H9 (cell line): ENCODE data around the gene MRPL14. TPM values are rescaled to one million over a fixed set of nuclear protein-coding genes. Genes with fewer than 3 reads are reported as not detected.

Experiments used
- DNase-seq: peaks from one replicate; pipeline ENCODE4 v3.0.0-alpha.2; 2017
- H2AFZ ChIP-seq: one replicate; pipeline ENCODE4 v1.6.1; 2013; ENCODE audit warnings: mild to moderate bottlenecking, low read length, control low read depth, moderate library complexity
- H2AK5ac ChIP-seq: 2 replicates; pipeline ENCODE4 v1.6.1; 2013; ENCODE audit warnings: low read length, control low read depth, mixed read lengths; ENCODE audit not compliant: insufficient read length
- H2BK120ac ChIP-seq: one replicate; pipeline ENCODE4 v1.6.1; 2013; ENCODE audit warnings: low read depth, mild to moderate bottlenecking, low read length, control low read depth, inconsistent platforms; ENCODE audit not compliant: poor library complexity, severe bottlenecking
- H2BK12ac ChIP-seq: 2 replicates; pipeline ENCODE4 v1.6.1; 2013; ENCODE audit warnings: low read length, control low read depth, mixed read lengths, low read depth; ENCODE audit not compliant: insufficient read length
- H2BK15ac ChIP-seq: 2 replicates; pipeline ENCODE4 v1.6.1; 2013; ENCODE audit warnings: low read depth, low read length, control low read depth
- H2BK20ac ChIP-seq: one replicate; pipeline ENCODE4 v1.6.1; 2013; ENCODE audit warnings: low read depth, mild to moderate bottlenecking, low read length, control low read depth, inconsistent platforms; ENCODE audit not compliant: poor library complexity, severe bottlenecking
- H2BK5ac ChIP-seq: 2 replicates; pipeline ENCODE4 v1.6.1; 2013; ENCODE audit warnings: low read length, control low read depth, mixed read lengths; ENCODE audit not compliant: insufficient read length
- H3K14ac ChIP-seq: 2 replicates; pipeline ENCODE4 v1.6.1; 2013; ENCODE audit warnings: low read length, control low read depth; ENCODE audit not compliant: insufficient read depth
- H3K18ac ChIP-seq: 2 replicates; pipeline ENCODE4 v1.6.1; 2013; ENCODE audit warnings: low read depth, mild to moderate bottlenecking, mixed read lengths, low read length, control low read depth; ENCODE audit not compliant: insufficient read length
- H3K23ac ChIP-seq: 2 replicates; pipeline ENCODE4 v1.6.1; 2013; ENCODE audit warnings: low read length, control low read depth, mixed read lengths, low read depth; ENCODE audit not compliant: insufficient read length
- H3K23me2 ChIP-seq: 2 replicates; pipeline ENCODE4 v1.6.1; 2013; ENCODE audit warnings: low read depth, mild to moderate bottlenecking, mixed read lengths, low read length, control low read depth; ENCODE audit not compliant: insufficient read length, poor library complexity, severe bottlenecking
- H3K27ac ChIP-seq: 2 replicates; pipeline ENCODE4 v1.5.1; 2013; ENCODE audit warnings: low read length, control low read depth, mixed read lengths, low read depth; ENCODE audit not compliant: insufficient read length
- H3K27me3 ChIP-seq: 2 replicates; pipeline ENCODE4 v1.6.1; 2013; ENCODE audit warnings: low read length, control low read depth, inconsistent platforms; ENCODE audit not compliant: insufficient read depth
- H3K4ac ChIP-seq: 2 replicates; pipeline ENCODE4 v1.6.1; 2013; ENCODE audit warnings: low read depth, mild to moderate bottlenecking, control low read depth, inconsistent platforms, low read length, moderate library complexity
- H3K4me1 ChIP-seq: 2 replicates; pipeline ENCODE4 v1.6.1; 2013; ENCODE audit warnings: low read length, control low read depth, inconsistent platforms; ENCODE audit not compliant: insufficient read depth
- H3K4me2 ChIP-seq: 2 replicates; pipeline ENCODE4 v1.6.1; 2013; ENCODE audit warnings: low read length, control low read depth, mixed read lengths; ENCODE audit not compliant: insufficient read length, insufficient read depth
- H3K56ac ChIP-seq: 2 replicates; pipeline ENCODE4 v1.6.1; 2013; ENCODE audit warnings: low read depth, mild to moderate bottlenecking, mixed read lengths, low read length, control low read depth; ENCODE audit not compliant: insufficient read length
- H3K79me1 ChIP-seq: 2 replicates; pipeline ENCODE4 v1.6.1; 2013; ENCODE audit warnings: low read depth, mild to moderate bottlenecking, moderate library complexity, low read length, control low read depth, inconsistent platforms; ENCODE audit not compliant: insufficient read depth, poor library complexity, severe bottlenecking
- H3K79me2 ChIP-seq: 2 replicates; pipeline ENCODE4 v1.6.1; 2013; ENCODE audit warnings: low read length, control low read depth, inconsistent platforms; ENCODE audit not compliant: insufficient read depth
- H3K9ac ChIP-seq: 2 replicates; pipeline ENCODE4 v1.6.1; 2013; ENCODE audit warnings: low read length, control low read depth, mixed read lengths; ENCODE audit not compliant: insufficient read length; ENCODE audit errors: extremely low read depth
- H3K9me3 ChIP-seq: one replicate; pipeline ENCODE4 v1.6.1; 2013; ENCODE audit warnings: low read depth, low read length, inconsistent platforms; ENCODE audit not compliant: control insufficient read depth
- H3T11ph ChIP-seq: one replicate; pipeline ENCODE4 v1.6.1; 2013; ENCODE audit warnings: mild to moderate bottlenecking, low read length, control low read depth, inconsistent platforms
- H4K20me1 ChIP-seq: one replicate; pipeline ENCODE4 v1.6.1; 2013; ENCODE audit not compliant: control insufficient read depth, insufficient read length, insufficient read depth
- H4K5ac ChIP-seq: 2 replicates; pipeline ENCODE4 v1.6.1; 2013; ENCODE audit warnings: low read depth, mild to moderate bottlenecking, mixed read lengths, low read length, control low read depth; ENCODE audit not compliant: insufficient read length
- H4K8ac ChIP-seq: replicated peaks from 2 replicates; pipeline ENCODE4 v1.6.1; 2013; ENCODE audit warnings: low read length, control low read depth, mixed read lengths, low read depth; ENCODE audit not compliant: insufficient read length
- H4K91ac ChIP-seq: 2 replicates; pipeline ENCODE4 v1.6.1; 2013; ENCODE audit warnings: low read depth, mild to moderate bottlenecking, moderate library complexity, mixed read lengths, low read length, control low read depth; ENCODE audit not compliant: insufficient read length
- H3K27ac Mint-ChIP-seq, 3 experiments: 2 replicates in 2 of 3; 3 replicates in 1 of 3; pipeline ENCODE4 v1.8.0; 2020 to 2021; ENCODE audit warnings: mixed read lengths in 3 of 3, mild to moderate bottlenecking in 1 of 3, moderate library complexity in 1 of 3
- H3K27me3 Mint-ChIP-seq: 2 replicates; pipeline ENCODE4 v1.8.0; 2021; ENCODE audit warnings: low read depth, mild to moderate bottlenecking, moderate library complexity, mixed read lengths
- H3K36me3 Mint-ChIP-seq, 3 experiments: 2 replicates in 2 of 3; 3 replicates in 1 of 3; pipeline ENCODE4 v1.8.0; 2020 to 2021; ENCODE audit warnings: low read depth in 3 of 3, mixed read lengths in 3 of 3; ENCODE audit not compliant: insufficient read depth in 1 of 3
- H3K4me1 Mint-ChIP-seq, 2 experiments: 2 replicates each; pipeline ENCODE4 v1.8.0; 2020; ENCODE audit warnings: mixed read lengths in 2 of 2
- H3K4me3 Mint-ChIP-seq, 2 experiments: 2 replicates in 1 of 2; 3 replicates in 1 of 2; pipeline ENCODE4 v1.8.0; 2020 to 2021; ENCODE audit warnings: mild to moderate bottlenecking in 2 of 2, mixed read lengths in 2 of 2, moderate library complexity in 1 of 2
- H3K9me3 Mint-ChIP-seq, 2 experiments: 2 replicates in 1 of 2; 3 replicates in 1 of 2; pipeline ENCODE4 v1.8.0; 2020; ENCODE audit warnings: mild to moderate bottlenecking in 2 of 2, mixed read lengths in 2 of 2, moderate library complexity in 1 of 2
- WGBS: extraction: QIAGEN DNeasy Blood & Tissue Kit; methylation state at CpG from one replicate; pipeline ENCODE4 v1.1.7; 2013; ENCODE audit warnings: missing lambda C conversion rate, low lambda C conversion rate, mixed read lengths; ENCODE audit not compliant: insufficient read length; ENCODE audit errors: extremely low coverage; 5-methylcytosine and 5-hydroxymethylcytosine counted together
- total RNA-seq: library from RNA; stranded (reverse); gene quantifications from 2 replicates; pipeline ENCODE4 v1.2.1, GENCODE V29; 2021
- TF ChIP-seq, protein P1 (sequence below): fragments of 200-600 bp; sonication (generic); conservative IDR thresholded peaks from 3 replicates; pipeline ENCODE4 v1.8.0; 2021; ENCODE audit warnings: antibody characterized with exemption, mild to moderate bottlenecking

The MRPL14 gene
- total RNA-seq, 1 experiment from 2014 or later, result 80.1 TPM

DNA sequence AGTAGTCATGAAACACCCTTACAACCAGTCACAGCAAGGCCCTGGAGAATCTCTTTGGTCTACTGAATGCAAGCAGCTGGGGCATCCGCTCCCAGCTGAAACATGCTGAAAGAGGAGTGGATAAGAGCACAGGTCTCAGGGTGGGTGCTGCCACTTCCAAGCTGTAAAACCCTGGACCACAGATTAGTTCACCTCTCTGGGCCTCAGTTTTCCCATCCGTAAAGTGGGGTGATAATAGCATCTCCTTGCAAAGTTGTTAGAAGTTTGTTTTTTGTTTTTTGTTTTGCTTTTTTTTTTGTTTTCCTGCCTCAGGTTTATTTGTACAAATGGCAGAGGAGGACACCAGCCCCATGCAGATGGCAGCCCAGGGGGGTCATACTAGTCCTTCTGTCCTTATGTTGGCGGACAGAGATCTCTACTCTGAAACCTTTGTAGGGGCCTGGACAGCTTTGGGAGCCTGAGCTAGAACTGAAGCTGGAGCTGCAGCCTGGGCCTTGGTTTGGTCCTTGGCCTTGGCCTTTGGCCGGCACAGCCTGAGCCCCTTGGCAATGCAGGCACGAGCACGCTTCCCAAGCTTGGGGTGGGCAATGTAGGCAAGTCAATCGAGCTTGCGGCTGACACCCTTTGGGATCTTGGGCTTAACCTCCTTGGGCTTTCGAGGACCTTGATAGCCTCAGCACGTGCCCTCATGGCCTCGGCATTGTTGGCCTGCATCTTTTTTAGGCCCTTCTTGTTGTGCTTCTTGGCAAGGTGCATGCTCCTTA, 38.2 kb downstream of the MRPL14 start:
- Histone ChIP-seq H3K4ac (no peak overlapping the region), H4K91ac (no peak overlapping the region), H2AK5ac (no peak overlapping the region), H4K5ac (no peak overlapping the region), H2BK20ac (no peak overlapping the region), H4K8ac (no peak overlapping the region), H3K9ac (no peak overlapping the region), H3K79me2 (no peaks in the 10 kb centered on the region), H2BK15ac (no peak overlapping the region), H4K20me1 (no peaks in the 10 kb centered on the region), H3K23me2 (no peaks in the 10 kb centered on the region), H2BK5ac (no peak overlapping the region), H3K4me1 (peaks cover 6% of the 10 kb centered on the region; the same call in 1 of the 2 replicates), H3K14ac (no peak overlapping the region), H3K23ac (no peak overlapping the region), H2AFZ (no peak overlapping the region), H3K27ac (no peak overlapping the region), H3T11ph (no peak overlapping the region), H3K4me2 (no peak overlapping the region), H2BK12ac (no peak overlapping the region), H3K79me1 (no peaks in the 10 kb centered on the region), H3K56ac (no peak overlapping the region), H3K18ac (no peak overlapping the region), H3K27me3 (no peaks in the 10 kb centered on the region), H2BK120ac (no peak overlapping the region), H3K9me3 (no peaks in the 10 kb centered on the region)
- H3K27ac Mint-ChIP-seq, result no peak overlapping the region
- H3K27me3 Mint-ChIP-seq, result no peaks in the 10 kb centered on the region
- no peak overlapping the region for H3K4me3 Mint-ChIP-seq
- H3K4me1 Mint-ChIP-seq, result peaks cover 6% of the 10 kb centered on the region in 2 experiments
- TF ChIP-seq, protein P1, sequence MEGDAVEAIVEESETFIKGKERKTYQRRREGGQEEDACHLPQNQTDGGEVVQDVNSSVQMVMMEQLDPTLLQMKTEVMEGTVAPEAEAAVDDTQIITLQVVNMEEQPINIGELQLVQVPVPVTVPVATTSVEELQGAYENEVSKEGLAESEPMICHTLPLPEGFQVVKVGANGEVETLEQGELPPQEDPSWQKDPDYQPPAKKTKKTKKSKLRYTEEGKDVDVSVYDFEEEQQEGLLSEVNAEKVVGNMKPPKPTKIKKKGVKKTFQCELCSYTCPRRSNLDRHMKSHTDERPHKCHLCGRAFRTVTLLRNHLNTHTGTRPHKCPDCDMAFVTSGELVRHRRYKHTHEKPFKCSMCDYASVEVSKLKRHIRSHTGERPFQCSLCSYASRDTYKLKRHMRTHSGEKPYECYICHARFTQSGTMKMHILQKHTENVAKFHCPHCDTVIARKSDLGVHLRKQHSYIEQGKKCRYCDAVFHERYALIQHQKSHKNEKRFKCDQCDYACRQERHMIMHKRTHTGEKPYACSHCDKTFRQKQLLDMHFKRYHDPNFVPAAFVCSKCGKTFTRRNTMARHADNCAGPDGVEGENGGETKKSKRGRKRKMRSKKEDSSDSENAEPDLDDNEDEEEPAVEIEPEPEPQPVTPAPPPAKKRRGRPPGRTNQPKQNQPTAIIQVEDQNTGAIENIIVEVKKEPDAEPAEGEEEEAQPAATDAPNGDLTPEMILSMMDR, result no peak
- no peaks in the 10 kb centered on the region for H3K9me3 Mint-ChIP-seq
- WGBS, result no CpG with 5 or more reads among the region's 11 CpGs
- DNase-seq, result no peak
- peaks cover 0 to 15% (median 3%) of the 10 kb centered on the region in 3 experiments; a peak in 4 of 7 replicates for H3K36me3 Mint-ChIP-seq
